Chondrocyte (in vitro differentiated cells): ENCODE results near the gene SETD6. TPM values are rescaled to one million over a fixed set of nuclear protein-coding genes. Genes with fewer than 3 reads are reported as not detected.

Source experiments
- DNase-seq: peaks from one replicate; pipeline ENCODE4 v3.0.0; 2021; ENCODE audit warnings: mixed read lengths, low spot score
- H3K27ac Mint-ChIP-seq: one replicate; pipeline ENCODE4 v1.8.0; 2021; ENCODE audit warnings: mild to moderate bottlenecking, moderate library complexity, mixed read lengths; ENCODE audit not compliant: unreplicated experiment
- H3K27me3 Mint-ChIP-seq: 2 replicates; pipeline ENCODE4 v1.8.0; 2021; ENCODE audit warnings: low read depth, mixed read lengths
- H3K36me3 Mint-ChIP-seq: 2 replicates; pipeline ENCODE4 v1.8.0; 2021; ENCODE audit warnings: low read depth, mixed read lengths
- H3K4me1 Mint-ChIP-seq: 2 replicates; pipeline ENCODE4 v1.8.0; 2021; ENCODE audit warnings: low read depth, mild to moderate bottlenecking, mixed read lengths
- H3K4me3 Mint-ChIP-seq: one replicate; pipeline ENCODE4 v1.8.0; 2021; ENCODE audit warnings: mild to moderate bottlenecking, moderate library complexity, mixed read lengths; ENCODE audit not compliant: unreplicated experiment
- H3K9me3 Mint-ChIP-seq: 2 replicates; pipeline ENCODE4 v1.8.0; 2021; ENCODE audit warnings: low read depth, mixed read lengths
- CTCF ChIP-seq: fragments of 200-600 bp; sonication (generic); IDR thresholded peaks from 2 replicates; pipeline ENCODE4 v1.5.0; 2021; ENCODE audit warnings: antibody characterized with exemption, mild to moderate bottlenecking, moderate library complexity
- total RNA-seq: library from RNA; stranded (reverse); gene quantifications from 3 replicates; pipeline ENCODE4 v1.2.1, GENCODE V29; 2021

The SETD6 gene
- total RNA-seq, 1 donor from 2014 or later, result 13.0 TPM

GRCh38 chr16:58501242-58502131, 13.8 kb upstream of the SETD6 start:
- no peak overlapping the region for H3K27ac Mint-ChIP-seq
- H3K27me3 Mint-ChIP-seq, result no peaks in the 10 kb centered on the region
- no peak for TF ChIP-seq CTCF
- H3K36me3 Mint-ChIP-seq, result no peaks in the 10 kb centered on the region
- H3K4me1 Mint-ChIP-seq, result peaks cover 17% of the 10 kb centered on the region
- no peaks in the 10 kb centered on the region for H3K9me3 Mint-ChIP-seq
- DNase-seq, result peak; percentile 90
- peak overlapping the region; percentile 69 for H3K4me3 Mint-ChIP-seq

- no peaks in the 10 kb centered on the region for H3K36me3 Mint-ChIP-seq
- peaks cover 17% of the 10 kb centered on the region for H3K4me1 Mint-ChIP-seq
- DNase-seq, result peak; percentile 38
- H3K4me3 Mint-ChIP-seq, result no peak overlapping the region
- H3K27ac Mint-ChIP-seq, result no peak overlapping the region
- no peaks in the 10 kb centered on the region for H3K27me3 Mint-ChIP-seq
- H3K9me3 Mint-ChIP-seq, result no peaks in the 10 kb centered on the region
- TF ChIP-seq CTCF, result no peak
These were observed 12.9 kb upstream of the SETD6 start for GRCh38 chr16:58502217-58502921.

GRCh38 chr16:58503166-58503862, 12.0 kb upstream of the SETD6 start:
- no peaks in the 10 kb centered on the region for H3K27me3 Mint-ChIP-seq
- no peak overlapping the region for H3K27ac Mint-ChIP-seq
- no peaks in the 10 kb centered on the region for H3K9me3 Mint-ChIP-seq
- no peaks in the 10 kb centered on the region for H3K36me3 Mint-ChIP-seq
- TF ChIP-seq CTCF, result no peak
- peaks cover 17% of the 10 kb centered on the region for H3K4me1 Mint-ChIP-seq
- DNase-seq, result peak; percentile 56
- H3K4me3 Mint-ChIP-seq, result no peak overlapping the region

GRCh38 chr16:58503863-58504688, 11.2 kb upstream of the SETD6 start:
- Mint-ChIP-seq H3K36me3 (no peaks in the 10 kb centered on the region), H3K27me3 (no peaks in the 10 kb centered on the region), H3K4me1 (peaks cover 17% of the 10 kb centered on the region), H3K27ac (no peak overlapping the region), H3K4me3 (no peak overlapping the region), H3K9me3 (no peaks in the 10 kb centered on the region)
- DNase-seq, result peak; percentile 86
- no peak for TF ChIP-seq CTCF
